COLO829 (cell line): ENCODE results near the gene PCSK5.
"Not testable (repeated sequence)": the region's sequence is repeated elsewhere in the genome, so short reads cannot be mapped to it uniquely, and the experiment has no call there.

Source experiments
- DNase-seq: peaks from one replicate; pipeline ENCODE4 v3.0.0; 2012; ENCODE audit warnings: low spot score

Gene PCSK5

GRCh38 chr9:76359365-76359764 is 468.9 kb downstream of the PCSK5 start:
- DNase-seq: no peak

- DNase-seq: no peak
These were observed 469.3 kb downstream of the PCSK5 start for GRCh38 chr9:76359766-76360165.

GRCh38 chr9:76362332-76363031 is 472.0 kb downstream of the PCSK5 start:
- not testable (repeated sequence) for DNase-seq

- no peak for DNase-seq
These were observed 472.5 kb downstream of the PCSK5 start for GRCh38 chr9:76363032-76363395.

GRCh38 chr9:76365028-76365427 is 474.6 kb downstream of the PCSK5 start:
- DNase-seq: no peak

GRCh38 chr9:76366275-76366674 is 475.8 kb downstream of the PCSK5 start:
- no peak for DNase-seq

- DNase-seq: no peak
These were observed 479.1 kb downstream of the PCSK5 start for GRCh38 chr9:76369583-76369982.

- DNase-seq: no peak
These were observed 480.0 kb downstream of the PCSK5 start for GRCh38 chr9:76370396-76371023.

- DNase-seq: no peak
These were observed 481.4 kb downstream of the PCSK5 start for GRCh38 chr9:76371901-76372300.

- DNase-seq: no peak
These were observed 481.9 kb downstream of the PCSK5 start for GRCh38 chr9:76372336-76372735.

- DNase-seq: peak; percentile 76
These were observed 482.8 kb downstream of the PCSK5 start for GRCh38 chr9:76373173-76373783.

- no peak for DNase-seq
These were observed 483.5 kb downstream of the PCSK5 start for GRCh38 chr9:76373784-76374474.

- no peak for DNase-seq
These were observed 484.5 kb downstream of the PCSK5 start for GRCh38 chr9:76374783-76375559.

- no peak for DNase-seq
These were observed 487.3 kb downstream of the PCSK5 start for GRCh38 chr9:76377791-76378190.

- DNase-seq: no peak
These were observed 488.0 kb downstream of the PCSK5 start for GRCh38 chr9:76378367-76379073.

- DNase-seq: no peak
These were observed 489.0 kb downstream of the PCSK5 start for GRCh38 chr9:76379494-76379893.

- no peak for DNase-seq
These were observed 500.2 kb downstream of the PCSK5 start for GRCh38 chr9:76390656-76391055.

- peak; percentile 89 for DNase-seq
These were observed 503.9 kb downstream of the PCSK5 start, which contains the start of gene RFK for GRCh38 chr9:76394195-76394959. RFK (minus strand) TSS chr9:76394426; CDS start chr9:76394171, 255 bp downstream.

GRCh38 chr9:76394960-76395252 is 504.4 kb downstream of the PCSK5 start:
- DNase-seq: no peak

GRCh38 chr9:76395381-76395780 is 504.9 kb downstream of the PCSK5 start:
- no peak for DNase-seq

GRCh38 chr9:76396144-76396543 is 505.7 kb downstream of the PCSK5 start:
- DNase-seq: no peak
